Dermis blood vessel endothelial cell (primary cell): Measurements from ENCODE around the gene CELF4. TPM values are rescaled to one million over a fixed set of nuclear protein-coding genes. Genes with fewer than 3 reads are reported as not detected.
A peak's percentile ranks its signal among the peaks of the same experiment; 100 is the strongest.

Source experiments
- DNase-seq: peaks from one replicate; pipeline ENCODE4 v3.0.0; 2010
- total RNA-seq: library from RNA; depleted of rRNA; stranded (reverse); fragments of >200 nt; gene quantifications from 2 replicates; pipeline ENCODE4 v1.2.3, GENCODE V29; 2014

The CELF4 gene
- total RNA-seq: not detected in 2 replicates

GRCh38 chr18:37565101-37565976 lies at the start of gene CELF4:
CELF4 (minus strand) TSS chr18:37565798.
- DNase-seq: peak; percentile 10

- DNase-seq: no peak
Measured at GRCh38 chr18:37613253-37613565, 47.6 kb upstream of the CELF4 start.

GRCh38 chr18:37612524-37613252 lies 47.1 kb upstream of the CELF4 start:
- no peak for DNase-seq

GRCh38 chr18:37611614-37612279 lies 46.1 kb upstream of the CELF4 start:
- DNase-seq: no peak

GRCh38 chr18:37608876-37609275 lies 43.3 kb upstream of the CELF4 start:
- no peak for DNase-seq

GRCh38 chr18:37607281-37607680 lies 41.7 kb upstream of the CELF4 start:
- DNase-seq: no peak

GRCh38 chr18:37604032-37604431 lies 38.4 kb upstream of the CELF4 start:
- DNase-seq: no peak

GRCh38 chr18:37598966-37599896 lies 33.6 kb upstream of the CELF4 start:
- no peak for DNase-seq

- no peak for DNase-seq
Measured at GRCh38 chr18:37598396-37598795, 32.8 kb upstream of the CELF4 start.

GRCh38 chr18:37590346-37590745 lies 24.7 kb upstream of the CELF4 start:
- no peak for DNase-seq

- no peak for DNase-seq
Measured at GRCh38 chr18:37588289-37588688, 22.7 kb upstream of the CELF4 start.

GRCh38 chr18:37586656-37587225 lies 21.1 kb upstream of the CELF4 start:
- no peak for DNase-seq

GRCh38 chr18:37584952-37585695 lies 19.5 kb upstream of the CELF4 start:
- DNase-seq: no peak

GRCh38 chr18:37584217-37584616 lies 18.6 kb upstream of the CELF4 start:
- DNase-seq: no peak

- DNase-seq: no peak
Measured at GRCh38 chr18:37582261-37582660, 16.7 kb upstream of the CELF4 start.

- peak; percentile 31 for DNase-seq
Measured at GRCh38 chr18:37578886-37579513, 13.4 kb upstream of the CELF4 start.

- DNase-seq: no peak
Measured at GRCh38 chr18:37578182-37578678, 12.6 kb upstream of the CELF4 start.

- DNase-seq: no peak
Measured at GRCh38 chr18:37577051-37577611, 11.5 kb upstream of the CELF4 start.

- no peak for DNase-seq
Measured at GRCh38 chr18:37575646-37576045, 10.0 kb upstream of the CELF4 start.

- no peak for DNase-seq
Measured at GRCh38 chr18:37574113-37574512, 8.5 kb upstream of the CELF4 start.
